NCI-H748 (cell line): ENCODE data around the gene KIAA1328.

ENCODE experiments used
- DNase-seq: peaks from one replicate; lab custom pipeline; 2025; ENCODE audit not compliant: unreplicated experiment; lab: John Stamatoyannopoulos, UW

Gene KIAA1328

GRCh38 chr18:36947820-36948348, 119.0 kb downstream of the KIAA1328 start:
- peak; percentile 18 for DNase-seq

- no peak for DNase-seq
Observed at GRCh38 chr18:36950282-36950681, 121.4 kb downstream of the KIAA1328 start.

GRCh38 chr18:36950960-36951359, 122.0 kb downstream of the KIAA1328 start:
- no peak for DNase-seq

GRCh38 chr18:36953047-36953446, 124.1 kb downstream of the KIAA1328 start:
- no peak for DNase-seq

GRCh38 chr18:36960038-36960437, 131.1 kb downstream of the KIAA1328 start:
- no peak for DNase-seq

GRCh38 chr18:36963464-36963863, 134.5 kb downstream of the KIAA1328 start:
- DNase-seq: no peak

- no peak for DNase-seq
Observed at GRCh38 chr18:36974686-36975085, 145.8 kb downstream of the KIAA1328 start.

GRCh38 chr18:36977121-36977520, 148.2 kb downstream of the KIAA1328 start:
- no peak for DNase-seq

GRCh38 chr18:36993068-36993467, 164.1 kb downstream of the KIAA1328 start:
- no peak for DNase-seq

GRCh38 chr18:37006742-37007141, 177.8 kb downstream of the KIAA1328 start:
- DNase-seq: no peak

- DNase-seq: no peak
Observed at GRCh38 chr18:37012452-37012851, 183.5 kb downstream of the KIAA1328 start.

GRCh38 chr18:37019157-37019827, 190.4 kb downstream of the KIAA1328 start:
- DNase-seq: peak; percentile 64

- no peak for DNase-seq
Observed at GRCh38 chr18:37033419-37033818, 204.5 kb downstream of the KIAA1328 start.

GRCh38 chr18:37042381-37042780, 213.5 kb downstream of the KIAA1328 start:
- no peak for DNase-seq

- no peak for DNase-seq
Observed at GRCh38 chr18:37055137-37055802, 226.3 kb downstream of the KIAA1328 start.

GRCh38 chr18:37064187-37064586, 235.3 kb downstream of the KIAA1328 start:
- DNase-seq: no peak

GRCh38 chr18:37065254-37065653, 236.3 kb downstream of the KIAA1328 start:
- DNase-seq: no peak

GRCh38 chr18:37084912-37085311, 256.0 kb downstream of the KIAA1328 start:
- DNase-seq: no peak

GRCh38 chr18:37085362-37085761, 256.4 kb downstream of the KIAA1328 start:
- no peak for DNase-seq

GRCh38 chr18:37107748-37108522, 279.0 kb downstream of the KIAA1328 start:
- DNase-seq: peak; percentile 87

GRCh38 chr18:37122877-37123276, 293.9 kb downstream of the KIAA1328 start:
- no peak for DNase-seq

GRCh38 chr18:37124516-37124915, 295.6 kb downstream of the KIAA1328 start:
- no peak for DNase-seq
